Measurements from ENCODE around the gene OR10R2. TPM values are rescaled to one million over a fixed set of nuclear protein-coding genes. Genes with fewer than 3 reads are reported as not detected.

Gene OR10R2
- total RNA-seq, 2 experiments from 2014 or later, result not detected

DNA sequence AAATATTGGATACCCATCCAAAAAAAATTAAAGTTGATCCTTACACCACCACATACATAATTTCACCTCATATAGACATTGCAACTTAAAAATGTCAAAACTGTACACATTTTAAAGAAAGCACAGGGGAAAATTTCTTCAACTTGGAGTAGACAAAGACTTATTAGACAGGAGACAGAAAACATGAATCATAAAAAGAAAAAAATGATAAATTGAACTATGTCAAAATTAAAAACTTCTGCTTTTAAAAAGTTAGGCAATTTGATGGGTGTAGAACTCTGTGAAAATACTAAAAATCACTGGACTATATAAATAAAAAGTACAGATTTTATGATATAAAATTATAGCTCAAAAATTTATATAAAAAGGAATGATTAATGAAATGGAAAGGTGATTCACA is 14.8 kb upstream of the OR10R2 start:
- no peaks in the 10 kb centered on the region for H3K4me1 ChIP-seq (ENCODE audit: insufficient read depth, low read length)
- peaks cover 2% of the 10 kb centered on the region for H3K9me3 Mint-ChIP-seq
- DNase-seq (no peak), ATAC-seq (ENCODE audit: poor library complexity) (no peak)
- POLR2A ChIA-PET, result no interaction called here
- TF ChIP-seq, protein P1, sequence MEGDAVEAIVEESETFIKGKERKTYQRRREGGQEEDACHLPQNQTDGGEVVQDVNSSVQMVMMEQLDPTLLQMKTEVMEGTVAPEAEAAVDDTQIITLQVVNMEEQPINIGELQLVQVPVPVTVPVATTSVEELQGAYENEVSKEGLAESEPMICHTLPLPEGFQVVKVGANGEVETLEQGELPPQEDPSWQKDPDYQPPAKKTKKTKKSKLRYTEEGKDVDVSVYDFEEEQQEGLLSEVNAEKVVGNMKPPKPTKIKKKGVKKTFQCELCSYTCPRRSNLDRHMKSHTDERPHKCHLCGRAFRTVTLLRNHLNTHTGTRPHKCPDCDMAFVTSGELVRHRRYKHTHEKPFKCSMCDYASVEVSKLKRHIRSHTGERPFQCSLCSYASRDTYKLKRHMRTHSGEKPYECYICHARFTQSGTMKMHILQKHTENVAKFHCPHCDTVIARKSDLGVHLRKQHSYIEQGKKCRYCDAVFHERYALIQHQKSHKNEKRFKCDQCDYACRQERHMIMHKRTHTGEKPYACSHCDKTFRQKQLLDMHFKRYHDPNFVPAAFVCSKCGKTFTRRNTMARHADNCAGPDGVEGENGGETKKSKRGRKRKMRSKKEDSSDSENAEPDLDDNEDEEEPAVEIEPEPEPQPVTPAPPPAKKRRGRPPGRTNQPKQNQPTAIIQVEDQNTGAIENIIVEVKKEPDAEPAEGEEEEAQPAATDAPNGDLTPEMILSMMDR (IDR thresholded peaks at IDR 0.05), result no peak
- H3K27ac ChIP-seq (ENCODE audit: low read depth in 1 of 2, low read length in 2 of 2), result no peak overlapping the region
- no peaks in the 10 kb centered on the region for H3K9me3 ChIP-seq (ENCODE audit: control insufficient read depth in 1 of 2, insufficient read depth in 1 of 2, low read length in 2 of 2)
- peaks cover 0 to 3% of the 10 kb centered on the region in 2 experiments for H3K27me3 ChIP-seq (ENCODE audit: control insufficient read depth in 1 of 2, insufficient read depth in 2 of 2, low read length in 2 of 2)
- intact Hi-C loops (cut with DNase I, micrococcal nuclease), result no loop called here
- no peaks in the 10 kb centered on the region for H3K4me1 Mint-ChIP-seq (ENCODE audit: low read depth)
- H3K36me3 Mint-ChIP-seq (ENCODE audit: low read depth), result no peaks in the 10 kb centered on the region
- H3K27me3 Mint-ChIP-seq, result no peaks in the 10 kb centered on the region
- H3K36me3 ChIP-seq (ENCODE audit: insufficient read depth, low read length), result no peaks in the 10 kb centered on the region
- no peak overlapping the region for H3K4me3 ChIP-seq (ENCODE audit: low read length)
- no peak overlapping the region for H3K4me3 Mint-ChIP-seq
- H3K27ac Mint-ChIP-seq, result no peak overlapping the region
- CTCF ChIA-PET, result no interaction called here

GRCh38 chr1:158458263-158458662 is 13.8 kb upstream of the OR10R2 start:
- Mint-ChIP-seq H3K4me1 (ENCODE audit: low read depth) (no peaks in the 10 kb centered on the region), H3K36me3 (ENCODE audit: low read depth) (no peaks in the 10 kb centered on the region), H3K4me3 (no peak overlapping the region), H3K27ac (no peak overlapping the region), H3K27me3 (no peaks in the 10 kb centered on the region), H3K9me3 (no peaks in the 10 kb centered on the region)
- H3K27me3 ChIP-seq (ENCODE audit: control insufficient read depth in 1 of 2, insufficient read depth in 2 of 2, low read length in 2 of 2), result peaks cover 0 to 3% of the 10 kb centered on the region in 2 experiments
- ATAC-seq (ENCODE audit: poor library complexity) (no peak), DNase-seq (no peak)
- ChIA-PET CTCF (no interaction called here), POLR2A (no interaction called here)
- intact Hi-C loops (cut with DNase I, micrococcal nuclease), result no loop called here
- H3K4me3 ChIP-seq (ENCODE audit: low read length), result no peak overlapping the region
- no peaks in the 10 kb centered on the region for H3K4me1 ChIP-seq (ENCODE audit: insufficient read depth, low read length)
- no peaks in the 10 kb centered on the region for H3K36me3 ChIP-seq (ENCODE audit: insufficient read depth, low read length)
- H3K27ac ChIP-seq (ENCODE audit: low read depth in 1 of 2, low read length in 2 of 2), result no peak overlapping the region
- TF ChIP-seq, protein P1 (IDR thresholded peaks at IDR 0.05), result no peak
- H3K9me3 ChIP-seq (ENCODE audit: control insufficient read depth in 1 of 2, insufficient read depth in 1 of 2, low read length in 2 of 2), result no peaks in the 10 kb centered on the region

- no peaks in the 10 kb centered on the region for H3K9me3 Mint-ChIP-seq
- H3K27ac Mint-ChIP-seq, result no peak within 1 kb of the TSS
- Histone ChIP-seq H3K36me3 (ENCODE audit: insufficient read depth, low read length) (no peaks in the 10 kb centered on the region), H3K9me3 (ENCODE audit: control insufficient read depth in 1 of 2, insufficient read depth in 1 of 2, low read length in 2 of 2) (no peaks in the 10 kb centered on the region), H3K4me1 (ENCODE audit: insufficient read depth, low read length) (no peaks in the 10 kb centered on the region), H3K27me3 (ENCODE audit: control insufficient read depth in 1 of 2, insufficient read depth in 2 of 2, low read length in 2 of 2) (peaks cover 0 to 6% of the 10 kb centered on the region in 2 experiments), H3K27ac (ENCODE audit: low read depth in 1 of 2, low read length in 2 of 2) (no peak within 1 kb of the TSS), H3K4me3 (ENCODE audit: low read length) (no peak within 1 kb of the TSS)
- no peaks in the 10 kb centered on the region for H3K4me1 Mint-ChIP-seq (ENCODE audit: low read depth)
- ATAC-seq (ENCODE audit: poor library complexity), result no peak
- ChIA-PET POLR2A (no interaction called here), CTCF (no interaction called here)
- DNase-seq, result no peak
- intact Hi-C loops (cut with DNase I, micrococcal nuclease), result no loop called here
- H3K36me3 Mint-ChIP-seq (ENCODE audit: low read depth), result no peaks in the 10 kb centered on the region
- no peaks in the 10 kb centered on the region for H3K27me3 Mint-ChIP-seq
- no peak within 1 kb of the TSS for H3K4me3 Mint-ChIP-seq
- TF ChIP-seq, protein P1 (IDR thresholded peaks at IDR 0.05), result no peak
Measured at GRCh38 chr1:158461534-158461933, 10.5 kb upstream of the OR10R2 start, which contains the start of gene OR10K1. Gene OR10K1, plus strand, starts transcription at chr1:158461834. Its CDS starts 3,728 bp downstream, at chr1:158465562.
